ENCODE results near the gene XKR8. TPM values are rescaled to one million over a fixed set of nuclear protein-coding genes. Genes with fewer than 3 reads are reported as not detected.

Gene XKR8
- total and polyA plus RNA-seq, 10 of the 15 experiments (the other 5 are each of a cell fraction or from before 2014, with no cell fraction given): 0.80 to 3.7 (median 2.6) TPM

DNA sequence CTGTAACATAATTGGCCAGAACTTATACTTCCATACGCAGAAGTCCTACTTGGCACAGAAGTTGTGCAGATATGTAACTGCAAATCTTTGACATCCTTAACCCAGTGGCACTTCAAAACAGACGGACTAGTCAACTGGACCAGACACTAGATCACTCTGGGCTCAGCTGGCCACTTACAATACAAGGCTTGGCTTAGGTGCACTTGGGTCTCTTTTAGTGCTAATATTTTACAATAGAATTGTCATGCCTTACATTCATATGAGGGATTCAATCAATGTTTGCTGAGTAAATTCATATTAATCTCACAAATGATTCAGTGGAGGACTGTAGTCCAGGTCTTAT, 20.1 kb downstream of the XKR8 start:
- no peaks in the 10 kb centered on the region for H3K36me3 ChIP-seq (ENCODE audit: control insufficient read depth in 2 of 2, insufficient read depth in 2 of 2, low read length in 1 of 2)
- H3K4me3 ChIP-seq: no peak overlapping the region
- CTCF ChIA-PET: interaction anchor here (0.8 to 5.6 kb wide), 15 partner anchors 8 to 310 kb away, joined by 3 to 50 read pairs (median 5); no protein-coding TSS in a partner anchor
- RAD21 ChIA-PET (ENCODE audit: unreplicated experiment): interaction anchor here (0.7 to 4.6 kb wide), 4 partner anchors 40 to 139 kb away, joined by 3 to 32 read pairs (median 4); no protein-coding TSS in a partner anchor
- peaks cover 11% of the 10 kb centered on the region for H3K4me1 ChIP-seq (ENCODE audit: control insufficient read depth, insufficient read depth, low read length)
- intact Hi-C loops (cut with micrococcal nuclease; ENCODE audit: unreplicated experiment): loop anchor here (1.0 kb wide), 1 partner anchor 122 kb away; no protein-coding TSS in a partner anchor
- no peak overlapping the region for H3K4me2 ChIP-seq (ENCODE audit: control insufficient read depth, insufficient read depth)
- H2AFZ ChIP-seq (ENCODE audit: control insufficient read depth, low read depth, low read length): no peak overlapping the region
- no peak overlapping the region for H3K9ac ChIP-seq (ENCODE audit: control insufficient read depth, insufficient read depth, low read length)
- no peak for DNase-seq (ENCODE audit: low read depth, low spot score)
- 0 out of 2 replicates have a peak overlapping the region, but pooled peaks have one; percentile 25 for H3K27ac ChIP-seq (ENCODE audit: control insufficient read depth, insufficient read depth)
- WGBS (ENCODE audit: insufficient coverage, insufficient replicate concordance, low lambda C conversion rate, missing lambda C conversion rate): 22% methylated on average over 2 of the region's 2 CpGs
- H3K79me2 ChIP-seq (ENCODE audit: control insufficient read depth, insufficient read depth, low read length): no peaks in the 10 kb centered on the region
- H3K27me3 ChIP-seq (replicated peaks in 1 of 2; ENCODE audit: control insufficient read depth in 2 of 2, insufficient read depth in 2 of 2, low read length in 1 of 2): no peaks in the 10 kb centered on the region
- BruUV-seq (replicated peaks): no TSS peak
- POLR2A ChIA-PET: interaction anchor here (0.5 kb wide), 1 partner anchor 35 kb away, joined by 3 read pairs; no protein-coding TSS in a partner anchor
- TF ChIP-seq TBL1XR1 (IDR thresholded peaks at IDR 0.05; ENCODE audit: low read depth, low read length) (no peak), SMAD5 (IDR thresholded peaks at IDR 0.05; ENCODE audit: low read depth) (no peak), SMC3 (IDR thresholded peaks at IDR 0.05; ENCODE audit: borderline replicate concordance, low read length) (no peak), CREM (IDR thresholded peaks at IDR 0.05; ENCODE audit: low read depth) (no peak), WRNIP1 (IDR thresholded peaks at IDR 0.05; ENCODE audit: borderline replicate concordance, low read depth, low read length) (no peak), NR2C2 (IDR thresholded peaks at IDR 0.05; ENCODE audit: borderline replicate concordance, control insufficient read depth, insufficient read length, low read depth) (no peak), RAD21 (IDR thresholded peaks at IDR 0.05; ENCODE audit: insufficient read depth, low read depth, low read length) (no peak), POLR2AphosphoS5 (IDR thresholded peaks at IDR 0.05; ENCODE audit: low read length) (no peak), NFIC (IDR thresholded peaks at IDR 0.05; ENCODE audit: low read depth, low read length) (no peak), MEF2B (IDR thresholded peaks at IDR 0.05; ENCODE audit: partially characterized antibody, poor library complexity, severe bottlenecking) (no peak)
- TF ChIP-seq, protein P1, sequence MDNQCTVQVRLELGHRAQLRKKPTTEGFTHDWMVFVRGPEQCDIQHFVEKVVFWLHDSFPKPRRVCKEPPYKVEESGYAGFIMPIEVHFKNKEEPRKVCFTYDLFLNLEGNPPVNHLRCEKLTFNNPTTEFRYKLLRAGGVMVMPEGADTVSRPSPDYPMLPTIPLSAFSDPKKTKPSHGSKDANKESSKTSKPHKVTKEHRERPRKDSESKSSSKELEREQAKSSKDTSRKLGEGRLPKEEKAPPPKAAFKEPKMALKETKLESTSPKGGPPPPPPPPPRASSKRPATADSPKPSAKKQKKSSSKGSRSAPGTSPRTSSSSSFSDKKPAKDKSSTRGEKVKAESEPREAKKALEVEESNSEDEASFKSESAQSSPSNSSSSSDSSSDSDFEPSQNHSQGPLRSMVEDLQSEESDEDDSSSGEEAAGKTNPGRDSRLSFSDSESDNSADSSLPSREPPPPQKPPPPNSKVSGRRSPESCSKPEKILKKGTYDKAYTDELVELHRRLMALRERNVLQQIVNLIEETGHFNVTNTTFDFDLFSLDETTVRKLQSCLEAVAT (IDR thresholded peaks at IDR 0.05): no peak
- TF ChIP-seq, protein P2, sequence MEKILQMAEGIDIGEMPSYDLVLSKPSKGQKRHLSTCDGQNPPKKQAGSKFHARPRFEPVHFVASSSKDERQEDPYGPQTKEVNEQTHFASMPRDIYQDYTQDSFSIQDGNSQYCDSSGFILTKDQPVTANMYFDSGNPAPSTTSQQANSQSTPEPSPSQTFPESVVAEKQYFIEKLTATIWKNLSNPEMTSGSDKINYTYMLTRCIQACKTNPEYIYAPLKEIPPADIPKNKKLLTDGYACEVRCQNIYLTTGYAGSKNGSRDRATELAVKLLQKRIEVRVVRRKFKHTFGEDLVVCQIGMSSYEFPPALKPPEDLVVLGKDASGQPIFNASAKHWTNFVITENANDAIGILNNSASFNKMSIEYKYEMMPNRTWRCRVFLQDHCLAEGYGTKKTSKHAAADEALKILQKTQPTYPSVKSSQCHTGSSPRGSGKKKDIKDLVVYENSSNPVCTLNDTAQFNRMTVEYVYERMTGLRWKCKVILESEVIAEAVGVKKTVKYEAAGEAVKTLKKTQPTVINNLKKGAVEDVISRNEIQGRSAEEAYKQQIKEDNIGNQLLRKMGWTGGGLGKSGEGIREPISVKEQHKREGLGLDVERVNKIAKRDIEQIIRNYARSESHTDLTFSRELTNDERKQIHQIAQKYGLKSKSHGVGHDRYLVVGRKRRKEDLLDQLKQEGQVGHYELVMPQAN (conservative IDR thresholded peaks at IDR 0.05): no peak
- TF ChIP-seq, protein P3, sequence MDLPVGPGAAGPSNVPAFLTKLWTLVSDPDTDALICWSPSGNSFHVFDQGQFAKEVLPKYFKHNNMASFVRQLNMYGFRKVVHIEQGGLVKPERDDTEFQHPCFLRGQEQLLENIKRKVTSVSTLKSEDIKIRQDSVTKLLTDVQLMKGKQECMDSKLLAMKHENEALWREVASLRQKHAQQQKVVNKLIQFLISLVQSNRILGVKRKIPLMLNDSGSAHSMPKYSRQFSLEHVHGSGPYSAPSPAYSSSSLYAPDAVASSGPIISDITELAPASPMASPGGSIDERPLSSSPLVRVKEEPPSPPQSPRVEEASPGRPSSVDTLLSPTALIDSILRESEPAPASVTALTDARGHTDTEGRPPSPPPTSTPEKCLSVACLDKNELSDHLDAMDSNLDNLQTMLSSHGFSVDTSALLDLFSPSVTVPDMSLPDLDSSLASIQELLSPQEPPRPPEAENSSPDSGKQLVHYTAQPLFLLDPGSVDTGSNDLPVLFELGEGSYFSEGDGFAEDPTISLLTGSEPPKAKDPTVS (IDR thresholded peaks at IDR 0.05; ENCODE audit: low read depth, low read length): no peak
- no peak for FAIRE-seq
- SMC1A ChIA-PET (ENCODE audit: uncharacterized antibody, unreplicated experiment): interaction anchor here (0.7 to 5.7 kb wide), 10 partner anchors 21 to 229 kb away, joined by 3 to 44 read pairs (median 4); partner anchors contain the start of gene SMPDL3B
- H3K9me3 ChIP-seq (replicated peaks; ENCODE audit: control insufficient read depth, insufficient read depth, low read length): no peaks in the 10 kb centered on the region
- peak; percentile 31; the same call in 1 of the 3 replicates for ATAC-seq
- in situ Hi-C loops (cut with MboI): loop anchor here (5.0 kb wide), 1 partner anchor 118 kb away; no protein-coding TSS in a partner anchor
- no peaks in the 10 kb centered on the region for H4K20me1 ChIP-seq (ENCODE audit: control insufficient read depth, insufficient read depth)

Data from GM12878 (cell line).